ENCODE data around the gene SKOR2.

The SKOR2 gene, protein sequence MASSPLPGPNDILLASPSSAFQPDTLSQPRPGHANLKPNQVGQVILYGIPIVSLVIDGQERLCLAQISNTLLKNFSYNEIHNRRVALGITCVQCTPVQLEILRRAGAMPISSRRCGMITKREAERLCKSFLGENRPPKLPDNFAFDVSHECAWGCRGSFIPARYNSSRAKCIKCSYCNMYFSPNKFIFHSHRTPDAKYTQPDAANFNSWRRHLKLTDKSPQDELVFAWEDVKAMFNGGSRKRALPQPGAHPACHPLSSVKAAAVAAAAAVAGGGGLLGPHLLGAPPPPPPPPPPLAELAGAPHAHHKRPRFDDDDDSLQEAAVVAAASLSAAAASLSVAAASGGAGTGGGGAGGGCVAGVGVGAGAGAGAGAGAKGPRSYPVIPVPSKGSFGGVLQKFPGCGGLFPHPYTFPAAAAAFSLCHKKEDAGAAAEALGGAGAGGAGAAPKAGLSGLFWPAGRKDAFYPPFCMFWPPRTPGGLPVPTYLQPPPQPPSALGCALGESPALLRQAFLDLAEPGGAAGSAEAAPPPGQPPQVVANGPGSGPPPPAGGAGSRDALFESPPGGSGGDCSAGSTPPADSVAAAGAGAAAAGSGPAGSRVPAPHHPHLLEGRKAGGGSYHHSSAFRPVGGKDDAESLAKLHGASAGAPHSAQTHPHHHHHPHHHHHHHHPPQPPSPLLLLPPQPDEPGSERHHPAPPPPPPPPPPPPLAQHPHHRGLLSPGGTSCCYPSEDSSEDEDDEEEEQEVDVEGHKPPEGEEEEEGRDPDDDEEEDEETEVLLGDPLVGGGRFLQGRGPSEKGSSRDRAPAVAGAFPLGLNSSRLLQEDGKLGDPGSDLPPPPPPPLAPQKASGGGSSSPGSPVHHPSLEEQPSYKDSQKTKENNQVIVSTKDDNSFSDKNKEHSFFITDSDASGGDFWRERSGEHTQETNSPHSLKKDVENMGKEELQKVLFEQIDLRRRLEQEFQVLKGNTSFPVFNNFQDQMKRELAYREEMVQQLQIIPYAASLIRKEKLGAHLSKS

DNA sequence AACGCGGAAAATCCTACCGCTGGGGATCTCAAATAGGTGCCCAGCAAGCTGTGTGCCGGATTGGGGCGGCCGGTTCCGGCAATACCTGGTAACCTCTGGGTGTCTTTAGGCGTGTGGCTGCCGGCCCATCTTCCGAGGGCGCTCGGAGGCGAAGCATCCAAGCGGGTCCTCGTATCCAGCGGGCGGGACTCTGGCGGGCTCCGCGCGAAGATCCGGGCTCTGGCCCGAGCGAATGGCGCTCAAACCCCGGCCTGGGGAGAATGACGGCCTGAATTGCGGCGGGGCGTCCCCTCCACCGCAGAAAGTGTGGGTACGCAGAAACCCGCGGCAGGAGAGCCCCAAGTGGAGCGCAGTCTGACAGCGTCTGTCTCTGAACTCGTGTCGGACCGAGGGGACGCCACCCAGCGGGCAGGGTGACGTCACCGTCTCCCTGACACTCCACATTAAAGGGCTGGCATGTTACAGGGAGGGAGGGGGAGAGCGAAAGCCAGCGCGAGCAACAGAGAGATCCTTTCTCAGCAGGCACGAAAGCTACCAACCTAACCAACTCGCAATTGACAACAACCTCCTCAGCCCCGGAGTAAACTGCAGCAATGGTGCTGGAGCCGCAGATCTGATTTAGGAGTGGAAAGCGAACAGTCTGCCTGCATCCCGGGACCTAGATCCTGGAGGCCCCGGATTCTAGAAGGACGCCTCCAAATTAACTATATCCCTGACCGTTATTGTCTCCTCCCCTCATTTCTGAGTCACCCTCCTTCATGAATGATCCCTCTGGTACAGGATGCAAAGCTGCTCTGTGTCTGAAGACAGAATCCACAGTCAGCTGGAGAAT lies at the start of gene SKOR2:
Gene SKOR2, minus strand, starts transcription at position 372 of the 832 bp plus-strand sequence. CDS start 2,477 bp downstream, outside the sequence.
- no peak for DNase-seq

DNA sequence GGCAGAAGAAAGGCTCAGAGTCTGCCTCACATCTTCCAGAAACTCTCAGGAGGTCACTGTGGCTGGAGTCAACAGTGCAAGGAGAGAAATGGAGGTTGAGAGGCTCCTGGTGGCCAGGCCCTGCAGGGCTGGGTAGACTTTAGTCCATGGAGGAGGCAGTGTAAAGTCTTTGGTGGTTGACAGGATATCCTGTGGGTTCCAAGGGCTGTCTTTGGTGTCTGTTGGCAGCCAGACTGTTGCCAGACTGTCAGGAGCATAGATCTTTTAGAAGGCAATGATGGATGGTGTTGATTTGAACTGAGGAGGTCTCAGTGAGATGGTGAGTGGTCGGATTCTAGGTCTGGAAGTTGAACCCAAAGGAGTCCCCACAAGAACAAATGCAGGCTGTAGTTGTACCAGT lies 45.0 kb upstream of the SKOR2 start:
- no peak for DNase-seq

- DNase-seq = no peak
These were observed 43.3 kb upstream of the SKOR2 start for GRCh38 chr18:47294801-47295200.

GRCh38 chr18:47288741-47289140 lies 37.3 kb upstream of the SKOR2 start:
- DNase-seq = no peak

GRCh38 chr18:47287911-47288585 lies 36.6 kb upstream of the SKOR2 start:
- no peak for DNase-seq

- DNase-seq = no peak
These were observed 35.4 kb upstream of the SKOR2 start for GRCh38 chr18:47286776-47287410.

DNA sequence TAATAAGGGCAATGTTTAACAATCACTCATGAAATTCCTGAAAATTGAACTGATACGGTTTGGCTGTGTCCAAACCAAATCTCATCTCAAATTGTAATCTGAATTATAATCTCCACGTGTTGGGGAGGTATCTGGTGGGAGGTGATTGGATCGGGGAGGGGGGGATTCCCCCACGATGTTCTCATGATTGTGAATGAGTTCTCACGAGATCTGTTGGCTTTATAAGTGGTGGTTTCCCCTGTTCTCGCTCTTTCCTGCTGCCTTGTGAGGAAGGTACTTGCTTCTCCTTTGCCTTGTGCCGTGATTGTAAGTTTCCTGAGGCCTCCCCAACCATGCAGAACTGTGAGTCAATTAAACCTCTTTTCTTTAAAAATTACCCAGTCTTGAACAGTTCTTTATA lies 34.0 kb upstream of the SKOR2 start:
- DNase-seq = no peak

- no peak for DNase-seq
These were observed 33.4 kb upstream of the SKOR2 start for GRCh38 chr18:47284721-47285395.

DNA sequence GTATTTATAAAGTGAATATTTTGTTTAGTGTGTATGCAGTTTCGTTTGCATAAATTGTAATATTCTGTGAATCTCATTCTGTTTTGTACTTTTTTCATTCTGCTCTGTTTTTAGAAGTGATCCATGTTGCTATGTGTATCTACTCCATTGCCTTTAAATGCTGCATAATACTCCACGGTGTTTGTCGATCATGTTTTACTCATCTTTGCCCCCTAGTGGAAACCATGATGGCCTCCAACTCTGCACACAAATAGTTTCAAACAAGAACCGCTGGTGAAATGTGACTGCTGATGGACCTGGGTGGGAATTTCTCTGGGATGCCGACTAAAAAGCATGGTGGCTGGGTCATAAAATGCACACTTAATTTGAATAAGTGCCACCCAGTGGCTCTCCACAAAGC lies 32.0 kb upstream of the SKOR2 start:
- peak; percentile 23 for DNase-seq

DNA sequence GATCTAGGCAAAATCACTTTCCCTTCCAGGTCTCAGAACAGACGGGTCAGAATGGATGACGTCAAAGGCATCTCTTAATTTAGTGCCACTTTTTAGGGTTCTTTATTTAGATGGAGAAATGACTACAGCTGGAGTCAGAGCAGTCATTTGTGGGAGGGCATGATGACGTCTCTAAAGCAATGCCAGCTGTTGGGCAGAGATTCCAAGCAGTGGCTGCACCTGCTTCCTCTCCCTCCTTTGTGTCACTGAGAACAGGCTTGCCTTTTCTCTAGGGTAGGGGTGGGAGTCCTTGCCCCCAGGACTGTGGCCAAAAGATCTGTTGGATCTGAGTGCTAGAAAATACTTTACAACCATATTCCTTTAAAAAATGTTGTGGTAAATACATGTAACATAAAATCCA lies 28.7 kb upstream of the SKOR2 start:
- DNase-seq = no peak

DNA sequence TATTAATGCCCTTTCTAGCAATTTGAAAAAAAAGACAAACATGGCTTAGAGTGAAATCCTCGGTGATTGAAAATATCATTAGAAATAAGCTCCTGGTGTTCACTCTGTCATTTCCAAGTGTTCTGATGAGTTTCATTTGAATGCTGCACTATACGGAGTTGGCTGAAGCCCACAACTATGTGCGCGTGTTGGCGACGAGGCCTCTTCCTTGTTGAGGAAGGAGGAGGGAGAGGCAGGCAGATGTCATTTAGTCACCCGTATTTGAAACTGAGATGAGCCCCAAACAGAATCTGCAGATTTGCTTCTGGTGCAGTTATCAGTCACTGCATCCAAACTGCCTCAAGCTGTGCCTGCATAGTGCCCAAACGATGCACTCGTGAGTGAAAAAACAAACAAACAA lies 23.5 kb upstream of the SKOR2 start:
- peak; percentile 32 for DNase-seq

DNA sequence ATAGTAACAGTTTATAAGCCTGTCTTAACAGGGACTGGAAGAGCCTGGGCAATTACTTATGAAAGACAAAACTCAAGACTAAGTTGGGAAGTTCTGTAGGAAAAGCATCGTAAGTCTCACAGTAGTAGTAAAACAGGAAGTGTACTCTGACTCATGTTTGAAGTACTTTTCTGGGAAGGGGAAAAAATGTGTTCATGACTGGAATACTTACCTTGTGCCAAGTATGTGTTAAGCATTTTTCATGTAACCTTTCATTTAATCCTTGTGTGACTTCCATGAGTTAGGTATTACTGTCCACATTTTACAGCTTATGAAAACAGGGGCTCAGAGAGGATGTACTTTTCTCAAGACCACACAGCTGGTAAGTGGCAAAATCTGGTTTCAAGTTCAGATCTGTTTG lies 13.7 kb upstream of the SKOR2 start:
- DNase-seq = peak; percentile 90

GRCh38 chr18:47264308-47264700 lies 12.8 kb upstream of the SKOR2 start:
- DNase-seq = peak; percentile 15

DNA sequence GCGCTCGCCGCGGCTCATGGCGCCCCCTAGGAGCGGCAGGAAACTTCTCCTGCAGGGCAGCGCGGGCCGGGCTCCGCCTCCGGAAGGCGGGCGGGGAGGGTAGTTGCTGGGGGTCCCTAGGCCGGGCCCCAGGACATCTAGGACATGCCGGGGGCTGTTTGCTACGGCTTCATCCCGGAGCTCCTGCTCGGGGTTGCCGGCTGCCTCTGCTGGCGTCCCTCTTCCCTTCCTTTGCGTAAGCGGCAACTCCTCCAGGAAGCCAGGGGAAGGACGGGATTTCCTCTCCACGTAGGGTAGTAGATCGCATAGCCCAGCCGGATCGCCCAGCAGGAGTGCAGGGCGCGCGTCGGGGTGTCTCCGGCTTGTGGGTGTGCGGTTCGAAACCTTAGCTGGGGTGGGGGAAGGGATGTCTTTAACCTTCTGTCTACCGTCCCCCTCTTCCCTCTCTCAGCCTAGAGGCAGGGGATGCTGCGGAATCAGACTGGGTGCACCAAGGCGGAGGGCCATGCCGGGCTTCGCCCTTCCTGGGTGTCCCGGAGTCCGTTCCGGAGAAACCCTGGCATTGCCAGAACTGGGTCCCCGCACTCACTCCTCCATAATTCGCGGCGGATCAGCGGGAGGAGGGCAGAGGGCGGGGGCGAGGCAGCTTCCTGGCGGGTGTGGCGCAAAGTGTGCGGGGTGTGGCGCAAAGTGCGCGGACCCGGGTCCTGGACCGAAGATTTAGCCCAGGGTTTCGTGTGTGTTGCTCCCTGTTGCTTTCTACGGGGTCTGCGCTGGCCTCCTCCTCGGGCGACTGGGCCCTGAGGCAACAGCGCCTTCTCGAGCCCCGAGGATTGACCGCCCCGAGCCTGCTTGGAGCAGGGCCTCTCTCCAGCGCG lies 12.2 kb upstream of the SKOR2 start:
- peak; percentile 53 for DNase-seq

- DNase-seq = no peak
These were observed 11.6 kb upstream of the SKOR2 start for GRCh38 chr18:47263150-47263429.

DNA sequence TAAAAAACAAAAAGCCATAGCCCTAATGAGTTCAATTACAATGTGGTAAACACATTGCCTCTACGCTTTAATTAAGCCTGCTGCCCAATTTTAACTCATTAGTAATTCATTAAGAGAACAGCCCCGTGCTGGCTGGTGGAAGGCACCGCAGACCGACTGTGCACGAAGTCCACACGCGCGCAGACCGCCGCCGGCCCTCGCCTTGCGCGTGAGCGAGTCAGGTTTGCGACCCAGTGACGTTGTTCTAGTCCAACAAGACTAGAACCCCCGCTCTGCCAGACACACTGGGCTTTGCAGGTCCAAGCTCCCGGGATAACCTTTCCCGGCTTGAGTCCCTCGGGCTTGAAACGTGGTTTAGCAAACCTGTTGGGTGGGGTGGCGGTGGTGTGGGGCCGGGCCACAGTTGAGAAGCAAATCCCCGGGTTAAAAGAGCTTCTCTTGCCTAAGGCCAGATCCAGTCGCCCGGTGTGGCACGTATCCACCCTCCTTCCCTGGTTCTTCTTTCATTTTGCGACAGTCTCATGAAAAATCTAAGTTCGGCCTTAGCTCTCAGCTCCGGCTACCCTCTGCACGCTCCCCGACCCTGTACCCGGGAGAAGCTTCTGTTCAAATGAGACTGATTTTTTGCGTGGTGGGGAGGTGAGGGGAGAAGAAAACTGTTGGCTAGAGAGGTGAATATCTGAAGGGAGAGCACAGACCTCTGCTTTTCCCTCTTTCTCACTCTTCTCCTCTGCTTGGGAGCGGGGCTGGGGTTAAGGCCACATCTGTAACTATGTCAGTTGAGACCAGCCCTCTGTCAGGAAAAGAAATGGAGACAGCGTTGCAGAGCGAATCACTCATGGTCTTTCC lies 11.1 kb upstream of the SKOR2 start:
- no peak for DNase-seq

- DNase-seq = no peak
These were observed 10.4 kb upstream of the SKOR2 start for GRCh38 chr18:47261902-47262300.

GRCh38 chr18:47260924-47261701 lies 9.7 kb upstream of the SKOR2 start:
- DNase-seq = no peak

All from fibroblast of skin of right quadriceps (primary cell).